Natural killer cell (primary cell): Measurements from ENCODE around the gene PLXNA4. TPM values are rescaled to one million over a fixed set of nuclear protein-coding genes. Genes with fewer than 3 reads are reported as not detected.

ENCODE experiments used
- ATAC-seq, 3 donors: fragments of 150-1000 bp in 2 of 3; fragments of 200-7000 bp in 1 of 3; cut with Tn5 transposase; 1 replicate in 1 of 3; 2 replicates in 2 of 3; pipeline ENCODE4 v1.10.0; 2021; ENCODE audit warnings: mild to moderate bottlenecking in 2 of 3, moderate library complexity in 2 of 3
- DNase-seq, 2 donors: peaks; one replicate each; pipeline versions ENCODE4 v3.0.0 to v3.0.0-alpha.2; 2013 to 2021; ENCODE audit warnings: mixed read lengths in 1 of 2
- H3K27ac ChIP-seq: one replicate; pipeline ENCODE4 v1.5.1; 2013; ENCODE audit warnings: mild to moderate bottlenecking, low read length
- H3K27me3 ChIP-seq: one replicate; pipeline ENCODE4 v1.6.1; 2013; ENCODE audit warnings: low read length; ENCODE audit not compliant: control insufficient read depth, insufficient read depth
- H3K36me3 ChIP-seq: one replicate; pipeline ENCODE4 v1.6.1; 2013; ENCODE audit warnings: low read length; ENCODE audit not compliant: control insufficient read depth, insufficient read depth
- H3K4me1 ChIP-seq: one replicate; pipeline ENCODE4 v1.6.1; 2013; ENCODE audit warnings: low read length; ENCODE audit not compliant: control insufficient read depth, insufficient read depth
- H3K4me3 ChIP-seq: one replicate; pipeline ENCODE4 v1.5.1; 2013; ENCODE audit warnings: low read length
- H3K9me3 ChIP-seq: one replicate; pipeline ENCODE4 v1.6.1; 2013; ENCODE audit warnings: low read length; ENCODE audit not compliant: control insufficient read depth, insufficient read depth
- H3K27ac Mint-ChIP-seq, 2 donors: one replicate each; pipeline ENCODE4 v1.8.0; 2022; ENCODE audit warnings: mild to moderate bottlenecking in 2 of 2, mixed read lengths in 2 of 2, moderate library complexity in 1 of 2
- H3K27me3 Mint-ChIP-seq, 2 donors: one replicate each; pipeline ENCODE4 v1.8.0; 2022; ENCODE audit warnings: low read depth in 2 of 2, mixed read lengths in 2 of 2
- H3K36me3 Mint-ChIP-seq: one replicate; pipeline ENCODE4 v1.8.0; 2022; ENCODE audit warnings: mixed read lengths
- H3K4me1 Mint-ChIP-seq, 2 donors: one replicate each; pipeline ENCODE4 v1.8.0; 2022; ENCODE audit warnings: mixed read lengths in 2 of 2
- H3K4me3 Mint-ChIP-seq: one replicate; pipeline ENCODE4 v1.8.0; 2022; ENCODE audit warnings: mild to moderate bottlenecking, moderate library complexity, mixed read lengths
- H3K9me3 Mint-ChIP-seq, 2 donors: one replicate each; pipeline ENCODE4 v1.8.0; 2022; ENCODE audit warnings: mixed read lengths in 2 of 2
- WGBS: methylation state at CpG from one replicate; pipeline ENCODE4 v1.1.7; 2013; ENCODE audit warnings: missing lambda C conversion rate; ENCODE audit not compliant: insufficient coverage; 5-methylcytosine and 5-hydroxymethylcytosine counted together
- intact Hi-C: fragments of 100-400 bp; cut with micrococcal nuclease; formaldehyde crosslinking; loops from one replicate; pipeline ENCODE4 v1.14.2; 2022
- total RNA-seq, 4 donors: library from RNA; stranded (reverse); fragments of 120-200 nt in 1 of 4; gene quantifications; one replicate each; pipeline versions ENCODE4 v1.2.3 to v1.2.4, GENCODE V29; 2013 to 2022
- TF ChIP-seq, protein P1 (sequence below): fragments of 200-600 bp; IDR thresholded peaks from one replicate; pipeline ENCODE4 v1.8.0; 2022; ENCODE audit warnings: antibody characterized with exemption

Gene PLXNA4
- total RNA-seq, 3 donors from 2014 or later (not counting 1 experiment from before 2014, with no cell fraction given), result 5.1 to 15.3 (median 10.9) TPM

- Histone ChIP-seq H3K27me3 (no peaks in the 10 kb centered on the region), H3K9me3 (no peaks in the 10 kb centered on the region), H3K4me1 (no peaks in the 10 kb centered on the region), H3K36me3 (no peaks in the 10 kb centered on the region), H3K4me3 (no peak overlapping the region), H3K27ac (no peak overlapping the region)
- intact Hi-C loops, result no loop called here
- no peak overlapping the region for H3K27ac Mint-ChIP-seq
- TF ChIP-seq, protein P1, sequence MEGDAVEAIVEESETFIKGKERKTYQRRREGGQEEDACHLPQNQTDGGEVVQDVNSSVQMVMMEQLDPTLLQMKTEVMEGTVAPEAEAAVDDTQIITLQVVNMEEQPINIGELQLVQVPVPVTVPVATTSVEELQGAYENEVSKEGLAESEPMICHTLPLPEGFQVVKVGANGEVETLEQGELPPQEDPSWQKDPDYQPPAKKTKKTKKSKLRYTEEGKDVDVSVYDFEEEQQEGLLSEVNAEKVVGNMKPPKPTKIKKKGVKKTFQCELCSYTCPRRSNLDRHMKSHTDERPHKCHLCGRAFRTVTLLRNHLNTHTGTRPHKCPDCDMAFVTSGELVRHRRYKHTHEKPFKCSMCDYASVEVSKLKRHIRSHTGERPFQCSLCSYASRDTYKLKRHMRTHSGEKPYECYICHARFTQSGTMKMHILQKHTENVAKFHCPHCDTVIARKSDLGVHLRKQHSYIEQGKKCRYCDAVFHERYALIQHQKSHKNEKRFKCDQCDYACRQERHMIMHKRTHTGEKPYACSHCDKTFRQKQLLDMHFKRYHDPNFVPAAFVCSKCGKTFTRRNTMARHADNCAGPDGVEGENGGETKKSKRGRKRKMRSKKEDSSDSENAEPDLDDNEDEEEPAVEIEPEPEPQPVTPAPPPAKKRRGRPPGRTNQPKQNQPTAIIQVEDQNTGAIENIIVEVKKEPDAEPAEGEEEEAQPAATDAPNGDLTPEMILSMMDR, result no peak
- DNase-seq, result no peak
- WGBS, result 25% methylated on average over 5 of the region's 6 CpGs
- H3K36me3 Mint-ChIP-seq, result no peaks in the 10 kb centered on the region
- ATAC-seq, result no peak
- H3K4me1 Mint-ChIP-seq, result no peaks in the 10 kb centered on the region
- peaks cover 2% of the 10 kb centered on the region in 2 donors for H3K9me3 Mint-ChIP-seq
- H3K27me3 Mint-ChIP-seq, result no peaks in the 10 kb centered on the region
- no peak overlapping the region for H3K4me3 Mint-ChIP-seq
Measured at GRCh38 chr7:132240821-132241422, 335.3 kb downstream of the PLXNA4 start.

DNA sequence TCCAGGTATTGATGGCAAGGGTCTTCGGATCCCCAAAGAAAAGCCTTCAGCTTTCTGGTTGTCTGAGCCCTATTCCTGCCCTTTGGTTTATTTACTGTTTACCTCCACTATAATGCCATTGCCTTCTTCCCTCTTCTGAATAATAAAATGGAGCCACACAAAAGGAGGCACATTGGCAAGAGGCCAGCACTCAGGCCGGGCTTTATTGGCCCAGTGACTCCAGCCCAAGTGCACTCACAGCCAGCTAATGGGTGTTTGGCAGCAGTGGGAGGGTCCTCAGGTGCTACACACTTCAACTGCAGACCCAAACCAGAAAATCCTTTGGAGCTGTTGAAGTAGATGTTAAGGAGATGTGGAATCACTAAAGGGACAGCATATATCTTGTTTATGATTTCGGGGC, 336.0 kb downstream of the PLXNA4 start:
- no peaks in the 10 kb centered on the region for H3K9me3 Mint-ChIP-seq
- Histone ChIP-seq H3K27me3 (no peaks in the 10 kb centered on the region), H3K27ac (no peak overlapping the region), H3K36me3 (no peaks in the 10 kb centered on the region), H3K9me3 (no peaks in the 10 kb centered on the region), H3K4me3 (no peak overlapping the region), H3K4me1 (no peaks in the 10 kb centered on the region)
- H3K27me3 Mint-ChIP-seq, result no peaks in the 10 kb centered on the region
- DNase-seq (no peak), ATAC-seq (no peak)
- WGBS, result 81% methylated on average over 3 of the region's 3 CpGs
- no peak overlapping the region for H3K27ac Mint-ChIP-seq
- TF ChIP-seq, protein P1, result no peak
- no peaks in the 10 kb centered on the region for H3K36me3 Mint-ChIP-seq
- no peaks in the 10 kb centered on the region for H3K4me1 Mint-ChIP-seq
- no peak overlapping the region for H3K4me3 Mint-ChIP-seq
- intact Hi-C loops, result no loop called here

- no peak overlapping the region for H3K4me3 ChIP-seq
- H3K9me3 Mint-ChIP-seq, result no peaks in the 10 kb centered on the region
- no peak for ATAC-seq
- intact Hi-C loops, result no loop called here
- H3K36me3 Mint-ChIP-seq, result no peaks in the 10 kb centered on the region
- TF ChIP-seq, protein P1, result no peak
- H3K27me3 Mint-ChIP-seq, result no peaks in the 10 kb centered on the region
- no peaks in the 10 kb centered on the region for H3K4me1 ChIP-seq
- no peak overlapping the region for H3K27ac Mint-ChIP-seq
- DNase-seq, result no peak
- no peaks in the 10 kb centered on the region for H3K36me3 ChIP-seq
- H3K9me3 ChIP-seq, result no peaks in the 10 kb centered on the region
- no peaks in the 10 kb centered on the region for H3K27me3 ChIP-seq
- H3K4me3 Mint-ChIP-seq, result no peak overlapping the region
- no peak overlapping the region for H3K27ac ChIP-seq
- no peaks in the 10 kb centered on the region for H3K4me1 Mint-ChIP-seq
- WGBS, result 88% methylated on average over 5 of the region's 5 CpGs
Measured at GRCh38 chr7:132239422-132239994, 336.8 kb downstream of the PLXNA4 start.

DNA sequence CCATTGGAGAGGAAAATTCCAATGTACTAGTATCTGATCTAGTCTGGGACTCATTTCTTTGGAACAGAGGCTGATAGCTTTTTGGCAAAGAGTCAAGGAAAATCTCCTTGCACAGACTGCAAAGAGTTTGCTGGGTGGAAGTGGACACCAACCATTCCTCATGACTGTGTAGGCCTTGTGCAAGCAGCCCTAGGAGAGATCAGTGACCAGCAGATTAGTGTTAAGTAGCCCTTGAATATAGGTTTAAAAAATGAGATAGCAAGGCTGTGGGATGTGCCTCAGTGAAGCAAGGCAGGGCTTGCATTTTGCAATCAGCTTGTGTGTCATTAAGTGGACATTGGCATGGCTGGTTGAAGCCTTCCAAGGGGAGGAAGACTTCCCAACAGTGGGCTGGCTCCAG, 341.6 kb downstream of the PLXNA4 start:
- Mint-ChIP-seq H3K4me3 (no peak overlapping the region), H3K4me1 (no peaks in the 10 kb centered on the region), H3K9me3 (no peaks in the 10 kb centered on the region), H3K36me3 (no peaks in the 10 kb centered on the region), H3K27me3 (no peaks in the 10 kb centered on the region), H3K27ac (no peak overlapping the region)
- no peaks in the 10 kb centered on the region for H3K4me1 ChIP-seq
- no peaks in the 10 kb centered on the region for H3K9me3 ChIP-seq
- no peaks in the 10 kb centered on the region for H3K36me3 ChIP-seq
- H3K27me3 ChIP-seq, result no peaks in the 10 kb centered on the region
- no peak overlapping the region for H3K27ac ChIP-seq
- intact Hi-C loops, result no loop called here
- no peak for ATAC-seq
- TF ChIP-seq, protein P1, result no peak
- no peak for DNase-seq
- H3K4me3 ChIP-seq, result no peak overlapping the region
